HG02981 (cell line): Measurements from ENCODE around the gene SNCAIP.
A peak's percentile ranks its signal among the peaks of the same experiment; 100 is the strongest.

Source experiments
- ATAC-seq: cut with Tn5 transposase; IDR thresholded peaks from one replicate; pipeline ENCODE4 v1.9.1; 2021; ENCODE audit warnings: mild to moderate bottlenecking, moderate library complexity; ENCODE audit not compliant: unreplicated experiment

SNCAIP gene

DNA sequence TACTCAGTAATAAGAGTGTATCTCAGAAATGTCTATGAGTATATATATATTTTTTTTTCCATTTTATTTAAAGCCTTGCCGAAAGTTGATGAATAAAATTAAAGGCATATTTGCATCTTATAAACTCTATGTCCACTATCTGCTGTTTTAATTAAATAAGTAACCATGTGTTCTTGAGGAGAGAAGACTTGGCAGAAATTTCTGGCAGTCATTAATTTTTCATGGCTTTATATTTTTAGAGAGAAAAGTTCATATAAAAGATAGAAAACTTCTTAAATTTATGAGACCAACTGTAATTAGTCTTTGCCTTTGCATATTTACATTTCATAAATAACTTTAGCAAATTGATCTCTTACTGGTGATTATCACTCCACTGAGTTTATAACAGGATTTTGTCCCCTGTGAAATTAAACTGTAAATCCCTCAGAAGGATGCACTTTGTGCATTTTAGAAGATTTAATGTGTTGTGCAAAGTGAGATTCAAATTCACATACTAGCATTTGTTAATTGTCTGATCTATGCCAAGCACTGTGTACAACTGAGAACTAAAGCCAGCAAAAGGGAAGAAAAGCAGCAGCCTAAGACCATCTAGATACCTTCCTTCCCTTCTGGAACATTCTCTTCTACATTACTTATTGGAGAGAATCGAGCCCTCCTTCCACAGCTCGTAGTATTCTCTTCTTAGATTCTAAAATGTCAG is 108.7 kb downstream of the SNCAIP start:
- no peak for ATAC-seq

DNA sequence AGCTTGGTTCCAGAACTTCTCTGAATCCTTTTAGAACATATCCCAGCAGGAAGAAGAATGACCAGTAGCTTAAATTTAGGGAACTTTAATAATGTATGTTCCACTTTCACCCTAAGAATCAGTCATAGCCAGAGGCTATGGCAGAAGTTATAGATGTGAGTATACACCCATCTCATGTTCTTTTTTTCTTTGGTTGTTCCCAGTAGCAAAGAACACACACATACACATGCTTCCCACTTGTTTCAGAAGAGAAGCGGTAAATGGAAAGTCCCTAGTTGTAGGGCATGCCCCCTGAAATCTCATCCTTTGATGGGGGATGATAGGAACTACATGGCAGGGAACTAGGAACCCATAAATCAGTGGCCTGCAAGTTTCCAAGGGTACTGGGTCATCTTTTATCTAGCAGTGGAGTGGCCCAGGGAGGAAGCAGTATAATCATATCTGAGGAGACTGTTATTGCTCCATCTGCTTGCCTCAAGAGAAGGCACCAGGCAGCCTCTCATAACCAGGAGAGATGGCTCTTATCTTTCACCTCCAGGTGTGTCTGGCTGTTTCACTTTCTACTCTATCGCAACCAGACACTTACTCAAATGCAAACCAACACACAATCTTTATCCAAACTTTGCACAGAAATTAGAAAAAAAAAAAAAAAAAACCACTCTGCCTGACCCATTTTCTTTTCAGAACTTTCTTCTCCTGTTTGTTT is 109.5 kb downstream of the SNCAIP start:
- peak; percentile 75 for ATAC-seq

DNA sequence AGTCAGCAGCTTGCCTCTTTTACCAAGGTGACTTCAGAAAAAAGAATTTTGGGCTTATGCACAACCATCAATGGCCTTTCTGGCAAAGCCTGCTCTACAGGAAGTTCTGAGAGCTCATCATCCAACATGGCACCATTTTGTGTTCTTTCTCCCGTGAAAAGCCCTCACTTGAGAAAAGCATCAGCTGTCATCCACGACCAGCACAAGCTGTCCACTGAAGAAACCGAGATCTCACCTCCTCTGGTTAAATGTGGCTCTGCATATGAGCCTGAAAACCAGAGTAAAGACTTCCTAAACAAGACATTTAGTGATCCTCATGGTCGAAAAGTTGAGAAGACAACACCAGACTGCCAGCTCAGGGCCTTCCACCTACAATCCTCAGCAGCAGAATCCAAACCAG is 111.2 kb downstream of the SNCAIP start:
- no peak for ATAC-seq

DNA sequence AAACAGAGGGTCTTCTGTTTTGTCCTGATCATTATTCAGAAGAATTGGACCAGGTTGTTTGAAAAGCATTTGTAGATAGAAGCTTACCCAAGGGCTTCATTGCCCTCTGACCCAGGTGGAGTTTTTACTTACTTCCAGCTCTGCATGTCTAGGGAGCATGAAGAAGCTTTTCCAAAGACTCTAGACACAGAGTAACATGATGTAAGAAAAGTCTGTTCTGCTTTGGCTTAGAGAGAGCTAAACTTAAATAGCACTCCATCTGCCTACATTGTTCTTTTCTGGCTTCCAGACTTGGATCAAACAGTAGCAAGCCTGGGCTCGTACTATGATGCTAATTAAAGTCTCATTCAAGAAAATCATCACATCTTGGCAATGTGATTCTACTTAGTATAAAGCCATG is 112.1 kb downstream of the SNCAIP start:
- no peak for ATAC-seq

DNA sequence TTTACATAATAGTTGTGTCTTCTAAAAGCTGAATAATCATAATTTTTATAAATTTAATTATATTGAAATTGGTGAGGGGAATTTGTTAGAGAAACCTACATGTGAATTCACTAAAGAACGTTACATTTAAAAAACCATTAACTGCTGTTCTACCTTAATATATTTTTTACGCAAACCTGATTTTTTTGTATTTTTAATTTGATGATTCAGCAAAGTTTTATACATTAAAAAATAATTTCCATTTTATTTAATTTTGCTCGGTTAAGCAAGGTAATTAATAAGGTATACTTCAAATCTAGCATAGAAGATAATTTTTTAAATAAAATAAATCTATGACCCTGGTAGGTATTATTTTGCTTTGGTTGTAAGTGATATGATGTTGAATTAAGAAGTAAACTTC is 114.3 kb downstream of the SNCAIP start:
- no peak for ATAC-seq

DNA sequence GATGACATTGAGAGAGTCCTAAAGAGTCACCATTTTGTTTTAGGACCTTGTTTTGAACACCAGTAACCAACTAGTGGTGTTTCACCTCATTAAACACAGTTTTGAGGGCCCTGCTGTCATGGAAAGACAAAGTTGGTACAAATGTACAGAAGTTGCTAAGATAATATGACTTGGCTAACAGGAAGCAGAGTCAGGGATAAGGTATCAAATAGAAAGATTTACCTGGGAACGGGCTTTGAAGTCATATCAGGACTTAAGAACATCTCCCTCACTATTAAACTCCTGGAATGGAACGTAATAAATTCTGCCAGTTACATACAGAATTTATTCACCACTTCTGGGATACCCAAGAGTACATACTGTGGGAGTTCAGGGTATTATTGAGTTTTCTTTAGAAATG is 115.6 kb downstream of the SNCAIP start:
- no peak for ATAC-seq

DNA sequence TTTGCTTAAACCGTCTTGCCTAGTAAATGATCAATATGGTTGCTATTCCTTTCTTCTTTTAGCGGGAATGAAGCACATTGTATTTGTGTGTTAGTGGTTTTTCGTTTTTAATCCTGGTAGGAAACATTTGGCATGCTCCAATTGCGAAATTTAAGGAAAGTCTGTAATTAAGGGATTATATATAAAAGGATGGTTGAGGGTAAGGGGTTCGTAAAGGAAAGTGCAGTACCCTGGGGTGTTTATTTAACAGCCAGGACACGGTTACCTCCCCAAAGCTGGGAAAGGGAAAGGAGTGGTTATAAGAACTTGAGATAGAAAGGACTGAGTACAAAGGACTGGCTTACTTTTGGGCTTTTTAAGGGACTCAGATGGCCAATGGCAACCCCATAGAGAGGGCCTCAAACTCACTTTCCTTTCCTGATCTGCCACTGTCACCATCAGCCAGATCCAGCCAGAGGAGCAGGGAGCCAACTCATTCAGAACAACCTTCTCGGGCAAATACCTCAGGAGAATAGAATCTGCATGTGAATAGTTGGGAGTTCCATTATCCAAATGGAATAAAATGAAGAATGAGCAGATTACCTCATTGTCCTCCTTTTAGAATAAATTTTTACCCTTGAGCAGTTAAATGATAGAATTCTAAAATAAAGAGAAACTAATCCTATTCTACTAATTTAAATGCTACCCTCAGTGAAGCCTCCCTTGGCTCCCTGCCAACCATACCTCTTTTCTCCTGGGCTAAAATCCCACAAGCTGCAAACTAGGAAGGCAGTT is 117.7 kb downstream of the SNCAIP start:
- ATAC-seq, result no peak

DNA sequence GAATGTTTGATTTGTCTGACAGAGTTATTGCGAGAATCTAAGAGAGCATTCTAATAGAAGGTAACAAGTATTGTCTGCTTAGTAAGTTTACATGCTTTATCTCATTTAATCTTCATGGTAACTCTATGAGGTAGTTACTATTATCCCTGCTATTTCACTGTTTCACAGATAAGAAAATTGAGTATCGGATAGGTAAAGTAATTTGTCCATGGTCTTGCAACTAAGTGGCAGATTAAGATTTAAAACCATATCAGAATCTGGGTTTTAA is 118.2 kb downstream of the SNCAIP start:
- no peak for ATAC-seq

DNA sequence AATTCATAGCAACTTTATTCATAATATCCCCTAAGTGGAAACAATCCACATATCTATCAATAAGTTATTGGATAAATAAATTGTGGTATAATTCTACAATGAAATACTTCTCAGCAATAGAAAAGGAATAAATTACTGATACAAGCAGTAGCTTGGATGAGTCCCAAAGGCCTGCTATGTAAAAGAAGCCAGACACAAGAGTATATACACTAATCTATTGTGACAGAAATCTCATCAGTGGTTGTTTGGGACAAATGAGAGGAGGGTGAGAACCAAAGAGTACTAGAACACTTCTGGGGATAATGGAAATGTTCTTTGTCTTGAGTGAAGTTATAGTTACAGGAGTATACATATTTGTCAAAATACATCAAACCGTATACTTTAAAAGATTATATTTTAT is 119.3 kb downstream of the SNCAIP start:
- ATAC-seq, result no peak

DNA sequence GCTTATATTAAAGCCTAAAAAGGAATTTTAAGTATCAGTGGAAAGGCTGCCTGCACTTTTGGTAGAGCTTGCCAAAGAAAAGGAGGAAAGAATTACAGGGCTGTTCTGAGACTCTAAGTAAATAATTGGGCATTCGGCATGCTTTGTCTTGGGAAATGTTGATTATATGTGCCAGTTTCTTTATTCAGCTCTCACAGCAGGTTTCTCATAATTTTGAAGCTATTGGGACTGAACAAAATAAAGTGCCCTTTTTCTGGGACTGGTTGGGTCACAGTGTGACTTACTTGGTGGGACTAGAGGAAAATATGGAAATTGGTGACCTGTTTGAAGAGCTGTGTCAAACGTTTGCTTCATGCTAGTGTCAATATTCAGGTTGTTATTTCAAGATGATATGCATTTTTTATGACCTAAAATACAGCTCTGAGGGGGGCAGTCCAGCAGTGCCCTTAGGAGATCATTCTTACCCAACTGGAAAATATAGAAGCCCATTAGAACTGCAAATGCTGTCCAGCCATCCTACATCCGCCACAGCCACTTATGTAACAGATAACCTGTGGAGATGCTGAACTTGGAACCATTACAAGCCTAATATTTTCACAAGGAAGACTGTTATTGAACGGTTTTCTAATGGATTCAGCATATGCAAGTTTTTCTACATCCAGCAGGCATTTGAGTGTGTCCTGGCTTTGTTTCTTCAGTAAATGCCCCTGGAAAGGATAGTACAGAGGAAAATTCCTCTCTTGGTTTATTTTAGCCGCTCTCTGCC is 122.4 kb downstream of the SNCAIP start:
- no peak for ATAC-seq

DNA sequence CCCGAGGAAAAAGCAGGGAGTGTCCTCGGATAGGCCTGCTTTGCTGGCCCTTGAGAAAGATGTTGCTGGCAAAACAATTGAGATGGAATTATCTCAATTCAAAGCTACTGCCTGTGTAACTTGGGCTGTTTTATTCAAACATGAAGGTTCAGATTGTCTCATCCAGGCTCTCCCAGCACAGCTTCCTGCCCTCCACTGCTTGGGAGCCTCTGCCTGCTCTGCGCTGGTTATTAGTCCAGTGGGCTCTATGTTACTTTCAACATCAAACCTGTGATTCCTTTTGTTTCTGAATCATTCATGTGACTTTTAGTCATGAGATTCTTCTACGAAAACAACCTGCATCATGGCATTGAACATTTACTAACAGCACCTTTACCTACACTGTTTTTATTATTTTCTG is 123.2 kb downstream of the SNCAIP start:
- no peak for ATAC-seq

DNA sequence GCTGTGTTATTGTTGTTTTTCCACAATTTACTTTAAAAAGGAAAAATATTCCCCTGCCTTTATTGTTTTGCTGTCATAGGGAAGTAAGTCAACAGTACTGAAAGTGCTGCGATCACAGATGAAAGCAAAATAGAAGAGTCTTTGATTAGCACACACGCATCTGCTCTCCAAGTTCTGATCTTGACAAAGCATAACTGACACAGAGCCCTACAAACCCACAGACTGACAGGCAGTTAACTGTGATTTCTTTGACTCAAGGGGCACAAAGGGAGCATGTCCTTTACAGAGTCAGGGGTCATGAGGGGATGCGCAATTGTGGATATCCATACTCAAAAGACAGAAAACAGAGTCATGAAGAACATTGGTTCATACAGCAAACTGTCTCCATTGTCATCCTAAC is 123.7 kb downstream of the SNCAIP start:
- no peak for ATAC-seq

DNA sequence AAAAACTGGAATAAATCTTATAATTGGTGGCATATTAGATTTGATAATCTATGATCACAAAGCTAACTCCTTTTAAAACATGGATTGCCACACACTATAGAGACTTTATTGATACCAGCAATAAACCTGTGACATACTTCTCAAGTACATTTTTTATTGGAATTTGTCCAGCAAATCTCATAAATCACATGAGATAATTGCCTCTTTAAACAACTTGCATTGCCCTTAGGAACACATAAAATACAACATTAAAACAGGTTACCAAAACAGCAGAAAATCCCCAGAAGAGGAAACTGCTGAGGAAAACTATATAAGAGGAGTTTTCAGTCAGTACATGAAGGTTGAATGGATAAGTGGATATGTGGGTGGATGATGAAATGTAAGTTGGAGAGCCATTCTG is 124.6 kb downstream of the SNCAIP start:
- ATAC-seq, result no peak

DNA sequence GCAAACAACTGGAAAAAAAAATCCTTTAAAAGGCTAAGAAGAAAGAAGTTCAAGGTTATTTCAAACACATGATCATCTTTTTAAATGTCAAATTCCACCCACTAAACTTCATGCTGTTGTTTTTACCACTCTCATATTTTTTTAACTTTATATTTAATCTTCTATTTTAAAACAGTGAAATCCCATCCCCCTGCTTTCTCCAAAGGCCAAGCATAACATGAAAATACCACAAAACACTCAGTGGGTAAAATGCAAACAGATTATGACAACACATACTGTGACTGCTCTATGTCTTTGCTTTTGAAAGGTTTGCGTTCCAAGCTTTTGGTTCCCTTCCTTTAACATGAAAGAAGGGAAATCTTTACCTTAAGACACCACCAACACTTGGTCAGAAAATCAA is 127.6 kb downstream of the SNCAIP start:
- ATAC-seq, result no peak

DNA sequence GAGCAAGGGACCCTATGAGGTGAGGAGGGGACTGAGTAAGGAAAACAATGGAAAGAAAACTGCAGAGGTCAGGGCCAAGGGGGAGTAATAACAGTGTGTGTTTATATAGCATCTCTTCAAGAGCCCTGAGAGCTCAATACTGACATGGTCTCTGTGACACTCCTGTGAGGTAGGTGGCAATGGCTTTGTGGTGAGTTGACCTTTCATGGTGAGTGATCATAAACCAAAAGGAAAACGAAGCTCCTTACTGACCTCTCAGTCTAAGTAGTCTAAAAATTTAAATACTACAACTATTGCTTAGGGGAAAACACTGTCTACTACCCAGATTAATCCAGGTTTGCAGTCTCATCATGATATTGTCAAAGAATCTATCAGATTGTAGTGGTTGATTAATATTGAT is 130.9 kb downstream of the SNCAIP start:
- ATAC-seq, result no peak

DNA sequence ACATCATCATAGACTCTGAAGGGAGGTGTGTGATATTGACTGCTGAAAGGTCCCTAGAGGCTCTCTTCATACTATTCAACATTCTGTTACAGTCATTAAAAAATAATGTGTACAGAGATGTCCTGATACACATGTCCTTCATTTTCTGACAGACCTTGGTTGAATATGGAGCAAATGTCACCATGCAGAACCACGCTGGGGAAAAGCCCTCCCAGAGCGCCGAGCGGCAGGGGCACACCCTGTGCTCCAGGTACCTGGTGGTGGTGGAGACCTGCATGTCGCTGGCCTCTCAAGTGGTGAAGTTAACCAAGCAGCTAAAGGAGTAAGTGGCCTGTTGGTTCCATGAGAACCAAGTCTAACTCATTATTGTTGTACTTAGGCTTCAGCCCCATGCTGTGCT is 132.4 kb downstream of the SNCAIP start:
- ATAC-seq, result no peak

DNA sequence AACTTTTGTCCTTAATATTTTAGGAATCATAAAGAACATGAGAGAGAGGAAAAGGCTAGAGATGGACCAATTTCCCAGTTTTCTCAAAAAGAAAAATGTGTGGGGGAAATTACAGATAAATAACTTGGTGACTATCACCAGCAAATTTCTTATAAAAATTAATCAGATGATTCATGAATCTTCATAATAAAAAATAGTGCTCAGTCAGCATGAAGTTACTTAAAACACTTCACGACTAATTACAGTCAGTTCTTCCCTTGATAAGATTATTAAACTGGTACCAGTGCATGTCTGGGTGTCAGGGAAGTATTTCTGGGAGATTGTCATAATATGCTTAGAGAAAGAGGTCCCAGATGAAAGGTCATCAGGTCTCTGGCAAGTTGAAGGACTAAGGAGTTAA is 133.0 kb downstream of the SNCAIP start:
- no peak for ATAC-seq

DNA sequence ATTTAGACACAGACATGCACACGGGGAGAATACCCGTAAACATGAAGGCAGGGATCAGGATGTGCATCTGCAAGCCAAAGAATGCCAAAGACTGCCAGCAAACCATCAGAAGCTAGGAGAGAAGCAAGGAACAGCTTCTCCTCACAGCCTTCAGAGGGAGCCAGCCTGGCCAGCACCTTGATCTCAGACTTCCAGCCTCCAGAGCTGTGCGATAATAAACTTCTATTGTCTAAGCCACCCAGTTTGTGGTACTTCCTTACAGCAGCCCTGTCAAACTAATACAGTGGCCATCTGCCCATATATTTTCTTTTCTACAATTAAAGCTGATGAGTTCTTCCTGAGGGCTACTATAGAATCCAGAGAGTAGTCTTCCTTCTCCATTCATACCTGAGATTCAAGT is 135.0 kb downstream of the SNCAIP start:
- ATAC-seq, result no peak

DNA sequence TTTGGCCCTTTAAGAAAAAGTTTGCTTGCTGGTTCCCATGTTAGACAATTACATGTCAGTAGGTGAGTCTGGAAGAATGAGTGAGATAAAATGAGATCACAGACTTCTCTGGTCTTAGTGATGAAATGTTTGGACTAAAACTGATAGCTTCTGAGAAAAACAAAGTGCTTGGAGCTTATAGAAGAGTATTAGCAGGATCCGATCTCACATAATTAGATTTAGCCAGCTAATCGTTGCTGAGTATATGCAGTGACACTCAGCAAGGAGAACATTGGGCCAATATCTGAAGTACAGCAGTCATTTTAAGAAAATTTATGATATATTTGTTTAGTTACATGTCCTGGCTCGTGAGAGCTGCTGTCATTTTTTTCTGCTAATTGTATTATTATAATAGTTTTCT is 135.8 kb downstream of the SNCAIP start:
- ATAC-seq, result no peak

DNA sequence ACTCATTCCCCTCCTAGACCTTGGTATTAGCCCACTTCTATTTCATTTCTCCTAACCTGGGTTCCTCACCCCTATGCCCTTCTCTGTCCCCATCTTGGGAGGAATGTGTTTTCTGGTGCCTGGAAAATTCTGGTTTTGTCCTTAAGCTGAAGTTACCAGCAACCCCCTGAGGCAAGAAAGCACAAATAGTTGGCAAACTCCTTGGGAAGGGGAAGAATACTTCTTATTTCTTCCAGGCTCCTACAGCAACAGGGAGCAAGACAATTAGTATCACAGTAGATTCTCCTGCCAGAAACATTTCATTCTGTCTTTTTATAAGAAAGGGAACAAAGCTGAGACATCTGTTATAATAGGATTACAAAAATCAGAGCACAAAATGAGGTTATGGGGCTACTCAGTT is 142.5 kb downstream of the SNCAIP start:
- ATAC-seq, result no peak

DNA sequence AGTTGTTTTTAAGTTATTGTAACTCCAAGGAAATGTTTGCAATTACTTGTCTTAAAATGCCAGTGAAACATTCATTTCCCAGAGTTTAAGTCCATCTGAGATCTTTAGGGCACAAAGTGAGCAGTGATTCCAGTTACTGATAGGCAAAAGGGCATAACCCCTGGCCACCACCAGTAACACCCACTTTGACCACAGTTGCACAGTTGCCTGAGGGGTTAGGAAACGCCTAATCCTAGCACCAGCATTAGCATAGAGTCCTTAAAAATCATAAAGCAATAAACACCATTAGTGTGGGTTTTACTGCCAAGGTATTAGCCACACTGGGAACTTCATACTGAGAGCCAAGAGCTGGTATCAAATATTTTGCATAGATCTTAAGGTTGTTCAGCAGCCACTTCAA is 143.9 kb downstream of the SNCAIP start:
- no peak for ATAC-seq
